Bronchial epithelial cell (primary cell): Measurements from ENCODE around the gene PER3. TPM values are rescaled to one million over a fixed set of nuclear protein-coding genes. Genes with fewer than 3 reads are reported as not detected.

Source experiments
- DNase-seq: peaks from one replicate; pipeline ENCODE4 v3.0.0-alpha.2; 2010; ENCODE audit warnings: low read depth
- FAIRE-seq: peaks from 2 replicates; lab custom pipeline; 2011; peaks lifted over from hg19 to GRCh38; lab: Jason Lieb, UNC
- H3K27me3 ChIP-seq: 2 replicates; pipeline ENCODE4 v1.5.1; 2011; ENCODE audit warnings: low read length; ENCODE audit not compliant: control insufficient read depth, insufficient read depth
- H3K36me3 ChIP-seq: 2 replicates; pipeline ENCODE4 v1.5.1; 2011; ENCODE audit warnings: low read length; ENCODE audit not compliant: control insufficient read depth, insufficient read depth
- H3K4me3 ChIP-seq: 2 replicates; pipeline ENCODE4 v1.5.1; 2011; ENCODE audit warnings: mild to moderate bottlenecking, low read depth, low read length, control low read depth
- CTCF ChIP-seq: IDR thresholded peaks from 2 replicates; pipeline ENCODE4 v1.5.1; 2011; ENCODE audit warnings: mild to moderate bottlenecking, moderate library complexity, low read length, control low read depth, inconsistent platforms; ENCODE audit not compliant: insufficient read depth, severe bottlenecking
- total RNA-seq: library from RNA; depleted of rRNA; stranded (reverse); fragments of >200 nt; gene quantifications from 2 replicates; pipeline ENCODE4 v1.2.1, GENCODE V29; 2014

PER3 gene
- total RNA-seq, 1 donor from 2014 or later, result 4.5 TPM

- FAIRE-seq, result no peak
- no peak for TF ChIP-seq CTCF
- H3K4me3 ChIP-seq, result no peak overlapping the region
- no peak for DNase-seq
- no peaks in the 10 kb centered on the region for H3K27me3 ChIP-seq
- no peaks in the 10 kb centered on the region for H3K36me3 ChIP-seq
Measured at GRCh38 chr1:7871136-7871535, 87.0 kb downstream of the PER3 start.

- Histone ChIP-seq H3K4me3 (no peak overlapping the region), H3K36me3 (no peaks in the 10 kb centered on the region), H3K27me3 (no peaks in the 10 kb centered on the region)
- no peak for TF ChIP-seq CTCF
- FAIRE-seq, result no peak
- no peak for DNase-seq
Measured at GRCh38 chr1:7873801-7874795, 90.0 kb downstream of the PER3 start.

- Histone ChIP-seq H3K36me3 (no peaks in the 10 kb centered on the region), H3K27me3 (no peaks in the 10 kb centered on the region), H3K4me3 (no peak overlapping the region)
- DNase-seq (no peak), FAIRE-seq (no peak)
- no peak for TF ChIP-seq CTCF
Measured at GRCh38 chr1:7878027-7878426, 93.9 kb downstream of the PER3 start.

GRCh38 chr1:7879228-7879627 is 95.1 kb downstream of the PER3 start:
- FAIRE-seq, result no peak
- H3K36me3 ChIP-seq, result no peaks in the 10 kb centered on the region
- no peak for TF ChIP-seq CTCF
- DNase-seq, result no peak
- H3K27me3 ChIP-seq, result no peaks in the 10 kb centered on the region
- H3K4me3 ChIP-seq, result no peak overlapping the region

- Histone ChIP-seq H3K4me3 (no peak overlapping the region), H3K27me3 (peaks cover 2% of the 10 kb centered on the region), H3K36me3 (no peaks in the 10 kb centered on the region)
- DNase-seq, result no peak
- TF ChIP-seq CTCF, result no peak
- no peak for FAIRE-seq
Measured at GRCh38 chr1:7884757-7885156, 100.7 kb downstream of the PER3 start.
